Measurements from ENCODE around the gene HNRNPUL2. TPM values are rescaled to one million over a fixed set of nuclear protein-coding genes. Genes with fewer than 3 reads are reported as not detected.
"Not testable (repeated sequence)": the region's sequence is repeated elsewhere in the genome, so short reads cannot be mapped to it uniquely, and the experiment has no call there.

HNRNPUL2 gene
- polyA plus RNA-seq, 3 donors: 0.33 to 13.8 (median 0.88) TPM

DNA sequence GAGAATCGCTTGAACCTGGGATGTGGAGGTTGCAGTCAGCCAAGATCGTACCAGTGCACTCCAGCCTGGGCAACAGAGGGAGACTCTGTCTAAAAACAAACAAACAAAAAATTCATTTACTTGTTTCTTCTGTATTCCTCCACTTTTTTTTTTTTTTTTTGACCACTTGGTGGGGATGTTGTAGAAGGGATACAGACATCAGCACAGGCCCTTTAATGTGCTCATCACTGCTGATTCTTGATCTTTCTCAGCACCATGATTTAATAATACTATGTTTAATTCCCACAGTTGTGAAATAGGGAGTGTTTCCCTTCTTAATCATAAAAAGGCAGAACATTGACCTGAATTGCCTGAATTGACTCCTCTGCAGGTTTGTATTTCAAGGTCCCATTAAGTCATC is 5.6 kb upstream of the HNRNPUL2 start:
- Mint-ChIP-seq H3K4me3 (no peak overlapping the region), H3K4me1 (peaks cover 21% of the 10 kb centered on the region), H3K36me3 (peaks cover 31 to 59% of the 10 kb centered on the region in 2 donors), H3K9me3 (peaks cover 0 to 3% (median 0%) of the 10 kb centered on the region in 7 donors), H3K27me3 (ENCODE audit: low read depth in 3 of 3) (no peaks in the 10 kb centered on the region), H3K27ac (no peak overlapping the region)
- peaks cover 15 to 16% of the 10 kb centered on the region in 2 donors for H3K4me1 ChIP-seq (ENCODE audit: control insufficient read depth in 1 of 2, insufficient read depth in 2 of 2, low read length in 2 of 2)
- H2AFZ ChIP-seq (ENCODE audit: insufficient read depth, low read depth, low read length, poor library complexity, severe bottlenecking): no peak overlapping the region
- H3K9ac ChIP-seq (ENCODE audit: insufficient read depth, low read length, poor library complexity, severe bottlenecking): no peak overlapping the region
- no peak overlapping the region for H3K4me3 ChIP-seq (replicated peaks in 1 of 3; ENCODE audit: low read depth in 2 of 3, low read length in 3 of 3)
- WGBS (ENCODE audit: insufficient coverage): no CpG with 5 or more reads among the region's 2 CpGs
- H3K4me2 ChIP-seq (replicated peaks; ENCODE audit: extremely low read depth, low read length, poor library complexity, severe bottlenecking): no peak overlapping the region
- H3K79me2 ChIP-seq (ENCODE audit: insufficient read depth, low read length): peaks cover 63% of the 10 kb centered on the region
- DNase-seq: peak in 1 of 3 donors; percentile 13
- no peaks in the 10 kb centered on the region for H3K9me3 ChIP-seq (replicated peaks in 1 of 2; ENCODE audit: control insufficient read depth in 1 of 2, insufficient read depth in 1 of 2, low read length in 2 of 2)
- intact Hi-C loops (cut with micrococcal nuclease): no loop called here
- no peaks in the 10 kb centered on the region for H3K27me3 ChIP-seq (ENCODE audit: control insufficient read depth in 2 of 2, insufficient read depth in 2 of 2, low read length in 2 of 2)
- TF ChIP-seq, protein P1, sequence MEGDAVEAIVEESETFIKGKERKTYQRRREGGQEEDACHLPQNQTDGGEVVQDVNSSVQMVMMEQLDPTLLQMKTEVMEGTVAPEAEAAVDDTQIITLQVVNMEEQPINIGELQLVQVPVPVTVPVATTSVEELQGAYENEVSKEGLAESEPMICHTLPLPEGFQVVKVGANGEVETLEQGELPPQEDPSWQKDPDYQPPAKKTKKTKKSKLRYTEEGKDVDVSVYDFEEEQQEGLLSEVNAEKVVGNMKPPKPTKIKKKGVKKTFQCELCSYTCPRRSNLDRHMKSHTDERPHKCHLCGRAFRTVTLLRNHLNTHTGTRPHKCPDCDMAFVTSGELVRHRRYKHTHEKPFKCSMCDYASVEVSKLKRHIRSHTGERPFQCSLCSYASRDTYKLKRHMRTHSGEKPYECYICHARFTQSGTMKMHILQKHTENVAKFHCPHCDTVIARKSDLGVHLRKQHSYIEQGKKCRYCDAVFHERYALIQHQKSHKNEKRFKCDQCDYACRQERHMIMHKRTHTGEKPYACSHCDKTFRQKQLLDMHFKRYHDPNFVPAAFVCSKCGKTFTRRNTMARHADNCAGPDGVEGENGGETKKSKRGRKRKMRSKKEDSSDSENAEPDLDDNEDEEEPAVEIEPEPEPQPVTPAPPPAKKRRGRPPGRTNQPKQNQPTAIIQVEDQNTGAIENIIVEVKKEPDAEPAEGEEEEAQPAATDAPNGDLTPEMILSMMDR (IDR thresholded peaks at IDR 0.05): peak; percentile 14
- peaks cover 14% of the 10 kb centered on the region for H4K20me1 ChIP-seq (ENCODE audit: insufficient read depth, low read length)
- H3K27ac ChIP-seq (ENCODE audit: low read depth in 1 of 2, low read length in 2 of 2): no peak overlapping the region
- peaks cover 40 to 54% of the 10 kb centered on the region in 2 donors for H3K36me3 ChIP-seq (replicated peaks in 1 of 2; ENCODE audit: control insufficient read depth in 1 of 2, insufficient read depth in 2 of 2, low read length in 2 of 2)

DNA sequence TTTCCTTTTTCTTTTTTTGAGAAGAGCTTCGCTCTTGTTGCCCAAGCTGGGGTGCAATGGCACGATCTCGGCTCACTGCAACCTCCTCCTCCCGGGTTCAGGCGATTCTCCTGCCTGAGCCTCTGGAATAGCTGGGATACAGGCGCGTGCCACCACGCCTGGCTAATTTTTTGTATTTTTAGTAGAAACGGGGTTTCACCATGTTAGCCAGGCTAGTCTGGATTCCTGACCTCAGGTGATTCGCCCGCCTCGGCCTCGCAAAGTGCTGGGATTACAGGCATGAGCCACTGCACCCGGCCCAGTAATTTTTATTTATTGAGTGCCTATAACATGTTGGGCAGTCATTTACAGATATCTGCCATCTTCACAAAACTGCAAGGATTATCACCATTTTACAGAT is 2.8 kb upstream of the HNRNPUL2 start:
- Histone ChIP-seq H3K4me1 (ENCODE audit: control insufficient read depth in 1 of 2, insufficient read depth in 2 of 2, low read length in 2 of 2) (peaks cover 28 to 34% of the 10 kb centered on the region in 2 donors), H3K36me3 (replicated peaks in 1 of 2; ENCODE audit: control insufficient read depth in 1 of 2, insufficient read depth in 2 of 2, low read length in 2 of 2) (peaks cover 18 to 28% of the 10 kb centered on the region in 2 donors), H3K79me2 (ENCODE audit: insufficient read depth, low read length) (peaks cover 75% of the 10 kb centered on the region), H4K20me1 (ENCODE audit: insufficient read depth, low read length) (peaks cover 30% of the 10 kb centered on the region), H3K27ac (ENCODE audit: low read depth in 1 of 2, low read length in 2 of 2) (peak overlapping the region; percentile 5 to 88)
- H3K4me1 Mint-ChIP-seq: peaks cover 35% of the 10 kb centered on the region
- H3K4me2 ChIP-seq (replicated peaks; ENCODE audit: extremely low read depth, low read length, poor library complexity, severe bottlenecking); intact Hi-C loops (cut with micrococcal nuclease); H3K27me3 ChIP-seq (ENCODE audit: control insufficient read depth in 2 of 2, insufficient read depth in 2 of 2, low read length in 2 of 2); H3K4me3 ChIP-seq (replicated peaks in 1 of 3; ENCODE audit: low read depth in 2 of 3, low read length in 3 of 3); DNase-seq; H3K9me3 Mint-ChIP-seq; H2AFZ ChIP-seq (ENCODE audit: insufficient read depth, low read depth, low read length, poor library complexity, severe bottlenecking); H3K27me3 Mint-ChIP-seq (ENCODE audit: low read depth in 3 of 3); H3K9me3 ChIP-seq (replicated peaks in 1 of 2; ENCODE audit: control insufficient read depth in 1 of 2, insufficient read depth in 1 of 2, low read length in 2 of 2); H3K9ac ChIP-seq (ENCODE audit: insufficient read depth, low read length, poor library complexity, severe bottlenecking); H3K27ac Mint-ChIP-seq: not testable (repeated sequence)
- WGBS (ENCODE audit: insufficient coverage): 99% methylated on average over 10 of the region's 14 CpGs
- peaks cover 17 to 39% of the 10 kb centered on the region in 2 donors for H3K36me3 Mint-ChIP-seq
- peak overlapping the region in 1 of 2 donors; percentile 24 for H3K4me3 Mint-ChIP-seq
